HG03521 (cell line): ENCODE results near the gene CD24.
"Not testable (repeated sequence)": the region's sequence is repeated elsewhere in the genome, so short reads cannot be mapped to it uniquely, and the experiment has no call there.

Experiments used
- ATAC-seq: cut with Tn5 transposase; IDR thresholded peaks from one replicate; pipeline ENCODE4 v1.9.1; 2021; ENCODE audit warnings: mild to moderate bottlenecking, moderate library complexity; ENCODE audit not compliant: unreplicated experiment

The CD24 gene

GRCh38 chr6:106974336-106974998 is at the start of gene CD24:
Gene CD24, minus strand, starts transcription at chr6:106974729. Its CDS starts 83 bp downstream, at chr6:106974646.
- peak; percentile 16 for ATAC-seq

GRCh38 chr6:107021446-107022185 is 47.1 kb upstream of the CD24 start:
- ATAC-seq = no peak

- no peak for ATAC-seq
Observed at GRCh38 chr6:107020239-107020638, 45.7 kb upstream of the CD24 start.

- ATAC-seq = not testable (repeated sequence)
Observed at GRCh38 chr6:107019628-107020027, 45.1 kb upstream of the CD24 start.

- no peak for ATAC-seq
Observed at GRCh38 chr6:107019047-107019446, 44.5 kb upstream of the CD24 start.

- ATAC-seq = no peak
Observed at GRCh38 chr6:107009499-107009898, 35.0 kb upstream of the CD24 start.

- ATAC-seq = no peak
Observed at GRCh38 chr6:106997392-106998158, 23.0 kb upstream of the CD24 start.

- ATAC-seq = no peak
Observed at GRCh38 chr6:106995640-106996039, 21.1 kb upstream of the CD24 start.

GRCh38 chr6:106989737-106990136 is 15.2 kb upstream of the CD24 start:
- ATAC-seq = not testable (repeated sequence)

GRCh38 chr6:106988664-106989063 is 14.1 kb upstream of the CD24 start:
- ATAC-seq = no peak

GRCh38 chr6:106981926-106982325 is 7.4 kb upstream of the CD24 start:
- ATAC-seq = no peak

- ATAC-seq = no peak
Observed at GRCh38 chr6:106980926-106981325, 6.4 kb upstream of the CD24 start.

GRCh38 chr6:106979435-106979884 is 4.9 kb upstream of the CD24 start:
- peak; percentile 40 for ATAC-seq

- no peak for ATAC-seq
Observed at GRCh38 chr6:106977246-106977645, 2.7 kb upstream of the CD24 start.

- no peak for ATAC-seq
Observed at GRCh38 chr6:106976270-106976669, 1.7 kb upstream of the CD24 start.

GRCh38 chr6:106975738-106976064 is 1.2 kb upstream of the CD24 start:
- ATAC-seq = no peak

GRCh38 chr6:106974999-106975737 is 639 bp upstream of the CD24 start:
- ATAC-seq = peak; percentile 52

GRCh38 chr6:106973836-106974335 is 643 bp downstream of the CD24 start:
- ATAC-seq = no peak

- no peak for ATAC-seq
Observed at GRCh38 chr6:106973018-106973835, 1.3 kb downstream of the CD24 start.

GRCh38 chr6:106972500-106972899 is 2.0 kb downstream of the CD24 start:
- no peak for ATAC-seq
